HEK293 (cell line): Measurements from ENCODE around the gene TTLL11.
A peak's percentile ranks its signal among the peaks of the same experiment; 100 is the strongest.

ENCODE experiments used
- CTCF ChIA-PET: fragments of 350-600 bp; formaldehyde crosslinking; extraction: SDS; loops from one replicate; lab custom pipeline; 2021; ENCODE audit warnings: antibody characterized with exemption; lab: Yijun Ruan, JAX
- POLR2A ChIA-PET: fragments of 300-600 bp; formaldehyde crosslinking; extraction: SDS; loops from one replicate; lab custom pipeline; 2020; ENCODE audit warnings: antibody characterized with exemption, inconsistent platforms; lab: Yijun Ruan, JAX
- H3K27ac ChIP-seq: fragments of 200-500 bp; sonication (Bioruptor generic); 2 replicates; pipeline ENCODE4 v1.5.1; 2014; ENCODE audit warnings: low read depth, low read length, control low read depth, inconsistent platforms; ENCODE audit errors: extremely low read depth
- H3K36me3 ChIP-seq, 2 experiments: fragments of 200-500 bp in 1 of 2; sonication (Bioruptor generic) in 1 of 2; 1 replicate in 1 of 2; 2 replicates in 1 of 2; pipeline ENCODE4 v1.5.1; 2014 to 2017; ENCODE audit warnings: inconsistent platforms in 2 of 2, low read length in 2 of 2; ENCODE audit not compliant: control insufficient read depth in 2 of 2, insufficient read depth in 1 of 2
- H3K4me1 ChIP-seq: fragments of 200-500 bp; sonication (Bioruptor generic); 2 replicates; pipeline ENCODE4 v1.5.1; 2014; ENCODE audit warnings: mild to moderate bottlenecking, low read length, inconsistent platforms; ENCODE audit not compliant: control insufficient read depth, insufficient read depth
- H3K4me3 ChIP-seq: 2 replicates; pipeline ENCODE4 v1.5.1; 2011; ENCODE audit warnings: low read depth, mild to moderate bottlenecking, control low read depth, low read length, moderate library complexity
- H3K9me3 ChIP-seq: fragments of 200-500 bp; sonication (Bioruptor generic); 2 replicates; pipeline ENCODE4 v1.5.1; 2014; ENCODE audit warnings: low read depth, low read length, inconsistent platforms; ENCODE audit not compliant: control insufficient read depth, insufficient read depth
- INSM2 ChIP-seq: fragments of 450-650 bp; formaldehyde crosslinking; IDR thresholded peaks from 2 replicates; pipeline ENCODE4 v1.5.1; 2016; ENCODE audit warnings: missing biosample characterization, missing genetic modification characterization
- SETDB1 ChIP-seq: IDR thresholded peaks from one replicate; pipeline ENCODE4 v1.6.1; 2017; ENCODE audit warnings: mild to moderate bottlenecking, low read length, moderate library complexity, mixed read lengths; ENCODE audit not compliant: insufficient read length
- ZBTB7A ChIP-seq: fragments of 450-650 bp; formaldehyde crosslinking; IDR thresholded peaks from 2 replicates; pipeline ENCODE4 v1.5.1; 2016; ENCODE audit warnings: low read depth, missing biosample characterization, missing genetic modification characterization
- ZNF146 ChIP-seq: fragments of 450-650 bp; formaldehyde crosslinking; IDR thresholded peaks from 2 replicates; pipeline ENCODE4 v1.5.1; 2016; ENCODE audit warnings: missing biosample characterization, missing genetic modification characterization
- ZNF175 ChIP-seq: fragments of 450-650 bp; formaldehyde crosslinking; IDR thresholded peaks from 2 replicates; pipeline ENCODE4 v1.5.1; 2016; ENCODE audit warnings: missing biosample characterization, missing genetic modification characterization
- ZNF18 ChIP-seq: fragments of 450-650 bp; formaldehyde crosslinking; IDR thresholded peaks from 2 replicates; pipeline ENCODE4 v1.5.1; 2016; ENCODE audit warnings: missing biosample characterization, missing genetic modification characterization
- ZNF292 ChIP-seq: fragments of 450-650 bp; formaldehyde crosslinking; IDR thresholded peaks from 2 replicates; pipeline ENCODE4 v1.5.1; 2016; ENCODE audit warnings: low read depth, missing biosample characterization, missing genetic modification characterization, borderline replicate concordance
- ZNF354C ChIP-seq: fragments of 450-650 bp; formaldehyde crosslinking; IDR thresholded peaks from 2 replicates; pipeline ENCODE4 v1.5.1; 2016; ENCODE audit warnings: missing biosample characterization, missing genetic modification characterization, low read depth, borderline replicate concordance
- ZNF366 ChIP-seq: fragments of 450-650 bp; formaldehyde crosslinking; conservative IDR thresholded peaks from 2 replicates; pipeline ENCODE4 v1.5.1; 2016; ENCODE audit warnings: missing biosample characterization, missing genetic modification characterization
- ZNF394 ChIP-seq: fragments of 450-650 bp; formaldehyde crosslinking; IDR thresholded peaks from 2 replicates; pipeline ENCODE4 v1.5.1; 2016; ENCODE audit warnings: missing biosample characterization, missing genetic modification characterization, mild to moderate bottlenecking, moderate library complexity, borderline replicate concordance
- ZNF423 ChIP-seq: fragments of 450-650 bp; formaldehyde crosslinking; IDR thresholded peaks from 2 replicates; pipeline ENCODE4 v1.5.1; 2016; ENCODE audit warnings: missing biosample characterization, missing genetic modification characterization
- ZNF449 ChIP-seq: fragments of 450-650 bp; formaldehyde crosslinking; IDR thresholded peaks from 2 replicates; pipeline ENCODE4 v1.5.1; 2017; ENCODE audit warnings: missing biosample characterization, mild to moderate bottlenecking, missing genetic modification characterization, moderate library complexity
- ZNF549 ChIP-seq: fragments of 450-650 bp; IDR thresholded peaks from 2 replicates; pipeline ENCODE4 v1.5.1; 2018; ENCODE audit warnings: missing biosample characterization, missing genetic modification characterization, mild to moderate bottlenecking, inconsistent platforms, moderate library complexity
- ZNF580 ChIP-seq: fragments of 450-650 bp; formaldehyde crosslinking; IDR thresholded peaks from 2 replicates; pipeline ENCODE4 v1.5.1; 2016; ENCODE audit warnings: missing biosample characterization, missing genetic modification characterization
- ZNF777 ChIP-seq: fragments of 450-650 bp; formaldehyde crosslinking; IDR thresholded peaks from 2 replicates; pipeline ENCODE4 v1.5.1; 2017; ENCODE audit warnings: missing biosample characterization, missing genetic modification characterization, borderline replicate concordance
- ZSCAN23 ChIP-seq: fragments of 450-650 bp; formaldehyde crosslinking; IDR thresholded peaks from 2 replicates; pipeline ENCODE4 v1.5.1; 2016; ENCODE audit warnings: missing biosample characterization, missing genetic modification characterization

TTLL11 gene

GRCh38 chr9:122080986-122081385 is 12.1 kb downstream of the TTLL11 start:
- TF ChIP-seq ZNF549, result no peak
- no peak for TF ChIP-seq ZNF175 (tag by site-specific recombination)
- TF ChIP-seq ZNF354C (tag by site-specific recombination), result no peak
- no peak for TF ChIP-seq ZNF423
- H3K4me1 ChIP-seq, result no peaks in the 10 kb centered on the region
- no peak overlapping the region for H3K4me3 ChIP-seq
- H3K27ac ChIP-seq, result no peak overlapping the region
- no peaks in the 10 kb centered on the region for H3K36me3 ChIP-seq
- ChIA-PET POLR2A (no interaction called here), CTCF (no interaction called here)
- H3K9me3 ChIP-seq, result no peaks in the 10 kb centered on the region

- H3K9me3 ChIP-seq, result no peaks in the 10 kb centered on the region
- ChIA-PET CTCF (interaction anchor here (0.6 to 1.7 kb wide), 5 partner anchors 13 to 1447 kb away, joined by 3 to 5 read pairs (median 4); no protein-coding TSS in a partner anchor), POLR2A (no interaction called here)
- no peak overlapping the region for H3K27ac ChIP-seq
- no peaks in the 10 kb centered on the region for H3K4me1 ChIP-seq
- no peaks in the 10 kb centered on the region for H3K36me3 ChIP-seq
- no peak overlapping the region for H3K4me3 ChIP-seq
- TF ChIP-seq INSM2, result no peak
- TF ChIP-seq ZNF366 (tag by site-specific recombination), result no peak
- TF ChIP-seq ZNF394, result no peak
- no peak for TF ChIP-seq ZNF580 (tag by site-specific recombination)
- TF ChIP-seq ZNF18 (tag by site-specific recombination), result no peak
- no peak for TF ChIP-seq ZBTB7A (tag by site-specific recombination)
These were observed 14.6 kb downstream of the TTLL11 start for GRCh38 chr9:122078557-122078956.

GRCh38 chr9:122076773-122077172 is 16.3 kb downstream of the TTLL11 start:
- TF ChIP-seq ZSCAN23 (no peak), SETDB1 (peak; percentile 21)
- TF ChIP-seq, all 188 proteins: peak for 1
- Histone ChIP-seq H3K27ac (no peak overlapping the region), H3K4me1 (no peaks in the 10 kb centered on the region), H3K36me3 (no peaks in the 10 kb centered on the region), H3K9me3 (no peaks in the 10 kb centered on the region), H3K4me3 (no peak overlapping the region)
- ChIA-PET CTCF (no interaction called here), POLR2A (no interaction called here)

- Histone ChIP-seq H3K4me3 (no peak overlapping the region), H3K36me3 (no peaks in the 10 kb centered on the region), H3K9me3 (no peaks in the 10 kb centered on the region), H3K4me1 (no peaks in the 10 kb centered on the region), H3K27ac (no peak overlapping the region)
- TF ChIP-seq ZNF146 (tag by site-specific recombination) (no peak), ZNF449 (no peak), ZNF292 (tag by site-specific recombination) (no peak), ZNF777 (tag by site-specific recombination) (no peak)
- CTCF ChIA-PET, result no interaction called here
- POLR2A ChIA-PET, result no interaction called here
These were observed 17.0 kb downstream of the TTLL11 start for GRCh38 chr9:122076117-122076516.
